Stimulated activated CD4-positive, alpha-beta T cell treated with anti-CD3 and anti-CD28 coated beads, Interleukin-4, amount 100 ng/mL, for 48 hours (primary cell): ENCODE results near the gene ANO10.

Experiments used
- DNase-seq, 2 donors: peaks; one replicate each; pipeline ENCODE4 v3.0.0-alpha.2; 2020; ENCODE audit warnings: low read depth in 2 of 2

ANO10 gene

DNA sequence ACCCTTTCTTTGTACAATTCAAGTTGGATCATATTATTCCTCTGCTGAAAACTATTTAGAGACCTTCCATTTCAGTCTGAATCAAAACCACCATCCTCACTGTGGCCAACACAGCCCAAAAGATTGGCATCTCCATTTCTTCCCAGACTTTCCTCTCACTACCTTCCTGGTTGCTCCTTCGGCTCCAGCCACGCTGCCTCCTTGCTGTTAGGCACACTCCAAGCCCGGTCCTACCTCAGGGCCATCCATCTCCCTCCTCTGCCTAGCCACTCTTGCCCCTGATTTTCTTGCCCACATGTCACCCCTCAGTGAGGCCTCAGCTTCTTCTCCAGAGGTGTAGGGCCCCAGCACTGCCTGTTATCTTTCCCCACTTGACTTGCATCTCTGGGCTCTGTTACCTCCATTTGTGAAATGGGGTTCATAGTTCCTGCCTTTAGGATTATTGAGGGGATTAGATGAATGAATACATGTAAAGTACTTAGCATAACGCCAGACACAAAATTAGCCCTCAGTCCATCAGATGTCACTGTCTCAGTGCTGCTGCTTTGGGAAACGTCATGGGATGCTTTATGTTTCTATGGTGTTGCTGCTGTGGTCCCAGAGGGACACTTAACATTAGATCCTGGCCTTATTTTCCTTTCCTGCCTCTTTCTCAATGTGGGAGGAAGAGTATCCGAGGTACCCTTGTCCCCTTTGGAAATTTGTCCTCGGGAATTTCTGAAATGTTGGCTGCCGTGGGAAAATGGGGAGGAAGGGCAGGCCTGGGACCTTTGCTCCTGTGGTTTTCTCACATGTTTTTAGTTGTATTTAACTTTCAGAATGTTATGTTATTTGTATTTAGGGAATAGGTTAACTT lies 304.1 kb downstream of the ANO10 start:
- no peak for DNase-seq

DNA sequence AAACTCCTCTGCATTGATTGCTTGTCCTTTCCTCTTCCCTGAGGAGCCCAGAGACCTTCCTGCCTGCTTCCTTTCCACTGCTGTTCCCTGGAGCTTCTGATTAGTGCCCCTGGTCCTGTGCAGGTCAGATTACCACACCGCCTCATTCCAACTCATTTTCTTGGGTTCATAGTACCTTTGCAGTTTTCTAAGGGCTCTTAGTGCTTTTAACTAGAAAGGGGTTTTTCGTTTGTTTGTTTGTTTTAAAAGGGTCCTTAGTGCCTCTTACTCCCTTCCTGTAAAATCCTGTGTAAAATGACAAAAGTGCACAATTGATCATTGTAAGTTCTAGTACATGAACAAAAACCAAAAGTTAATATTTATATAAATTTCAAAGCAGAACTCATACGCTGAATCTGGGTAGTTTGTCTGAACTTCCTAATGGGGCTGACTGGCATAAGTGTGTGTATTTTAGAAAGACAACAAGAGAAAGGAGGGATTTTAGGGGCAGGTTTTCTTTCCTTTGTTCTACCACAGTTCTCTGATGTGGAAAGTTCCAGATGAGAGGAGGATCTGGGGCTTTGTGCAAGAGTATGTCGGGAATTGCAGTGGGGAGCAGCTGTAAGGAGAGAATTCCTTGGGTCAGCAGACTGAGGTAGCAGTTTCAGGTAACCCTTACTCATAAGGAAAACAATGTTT lies 304.9 kb downstream of the ANO10 start:
- no peak for DNase-seq
